IMR-90 (cell line): ENCODE results near the gene PTMS. TPM values are rescaled to one million over a fixed set of nuclear protein-coding genes. Genes with fewer than 3 reads are reported as not detected.

Source experiments
- ATAC-seq: fragments of 200-7000 bp; cut with Tn5 transposase; 2 replicates; pipeline ENCODE4 v1.9.1; 2020; ENCODE audit warnings: low read depth, mild to moderate bottlenecking, moderate library complexity
- BruUV-seq: library from RNA; stranded (reverse); fragments of 400-500 nt; replicated peaks from 2 replicates; lab custom pipeline; 2021; lab: Mats Ljungman, UMichigan
- CTCF ChIA-PET: fragments of 300-600 bp; formaldehyde crosslinking; extraction: SDS; loops from one replicate; lab custom pipeline; 2021; ENCODE audit warnings: antibody characterized with exemption; lab: Yijun Ruan, JAX
- POLR2A ChIA-PET: fragments of 300-600 bp; sonication (Branson Sonifier 250); formaldehyde crosslinking; loops from one replicate; lab custom pipeline; 2022; ENCODE audit warnings: antibody characterized with exemption; ENCODE audit not compliant: unreplicated experiment; lab: Charles Lee
- DNase-seq: peaks from one replicate; pipeline ENCODE4 v3.0.0; 2013
- H2AFZ ChIP-seq: replicated peaks from 2 replicates; pipeline ENCODE3; 2013; ENCODE audit warnings: low read length, mild to moderate bottlenecking; ENCODE audit not compliant: poor library complexity
- H2AK5ac ChIP-seq: 2 replicates; pipeline ENCODE4 v1.6.1; 2013; ENCODE audit warnings: low read depth, low read length, inconsistent platforms
- H2AK9ac ChIP-seq: replicated peaks from 2 replicates; pipeline ENCODE3; 2013; ENCODE audit warnings: mild to moderate bottlenecking, low read depth, low read length, moderate library complexity; ENCODE audit not compliant: poor library complexity
- H2BK120ac ChIP-seq: 2 replicates; pipeline ENCODE4 v1.6.1; 2013; ENCODE audit warnings: low read depth, low read length, inconsistent platforms
- H2BK15ac ChIP-seq: 3 replicates; pipeline ENCODE4 v1.6.1; 2013; ENCODE audit warnings: low read depth, low read length, inconsistent platforms
- H2BK20ac ChIP-seq: 2 replicates; pipeline ENCODE4 v1.6.1; 2013; ENCODE audit warnings: low read depth, mild to moderate bottlenecking, inconsistent platforms, low read length, moderate library complexity
- H2BK5ac ChIP-seq: 2 replicates; pipeline ENCODE4 v1.6.1; 2013; ENCODE audit warnings: mild to moderate bottlenecking, low read depth, low read length, inconsistent platforms; ENCODE audit not compliant: poor library complexity, severe bottlenecking
- H3K14ac ChIP-seq: replicated peaks from 2 replicates; pipeline ENCODE4 v1.6.1; 2013; ENCODE audit warnings: low read depth, low read length, inconsistent platforms
- H3K18ac ChIP-seq: 2 replicates; pipeline ENCODE4 v1.6.1; 2013; ENCODE audit warnings: low read depth, low read length, control low read depth
- H3K23ac ChIP-seq: 2 replicates; pipeline ENCODE4 v1.6.1; 2013; ENCODE audit warnings: low read depth, low read length, inconsistent platforms
- H3K27ac ChIP-seq: 2 replicates; pipeline ENCODE4 v1.5.1; 2013; ENCODE audit warnings: mild to moderate bottlenecking, control low read depth, low read length; ENCODE audit not compliant: insufficient read depth
- H3K27me3 ChIP-seq: 2 replicates; pipeline ENCODE4 v1.6.1; 2013; ENCODE audit warnings: low read length; ENCODE audit not compliant: control insufficient read depth, insufficient read depth
- H3K36me3 ChIP-seq: 2 replicates; pipeline ENCODE4 v1.6.1; 2013; ENCODE audit warnings: low read length, mixed read lengths; ENCODE audit not compliant: control insufficient read depth, insufficient read depth
- H3K4ac ChIP-seq: 2 replicates; pipeline ENCODE4 v1.6.1; 2013; ENCODE audit warnings: low read depth, low read length, inconsistent platforms
- H3K4me1 ChIP-seq: 2 replicates; pipeline ENCODE4 v1.6.1; 2013; ENCODE audit warnings: low read length, mixed read lengths; ENCODE audit not compliant: control insufficient read depth, insufficient read depth
- H3K4me2 ChIP-seq: 2 replicates; pipeline ENCODE4 v1.6.1; 2013; ENCODE audit warnings: low read depth, mild to moderate bottlenecking, control low read depth, low read length, moderate library complexity
- H3K4me3 ChIP-seq: 2 replicates; pipeline ENCODE4 v1.5.1; 2013; ENCODE audit warnings: low read depth, mild to moderate bottlenecking, control low read depth, low read length, moderate library complexity; ENCODE audit not compliant: insufficient read depth
- H3K56ac ChIP-seq: 2 replicates; pipeline ENCODE4 v1.6.1; 2013; ENCODE audit warnings: low read length, inconsistent platforms; ENCODE audit not compliant: insufficient read depth; ENCODE audit errors: extremely low read depth
- H3K79me1 ChIP-seq, 2 experiments: 2 replicates each; pipeline ENCODE4 v1.6.1; 2013; ENCODE audit warnings: low read length in 2 of 2, inconsistent platforms in 1 of 2, low read depth in 1 of 2
- H3K9ac ChIP-seq: 2 replicates; pipeline ENCODE4 v1.6.1; 2013; ENCODE audit warnings: low read depth, low read length, control low read depth
- H3K9me1 ChIP-seq: 2 replicates; pipeline ENCODE4 v1.6.1; 2013; ENCODE audit warnings: low read length, inconsistent platforms; ENCODE audit not compliant: insufficient read depth
- H3K9me3 ChIP-seq: 2 replicates; pipeline ENCODE4 v1.6.1; 2013; ENCODE audit warnings: low read length; ENCODE audit not compliant: control insufficient read depth, insufficient read depth
- H4K20me1 ChIP-seq: 2 replicates; pipeline ENCODE4 v1.6.1; 2013; ENCODE audit warnings: low read length, inconsistent platforms; ENCODE audit not compliant: insufficient read depth
- H4K5ac ChIP-seq: 2 replicates; pipeline ENCODE4 v1.6.1; 2013; ENCODE audit warnings: mild to moderate bottlenecking, low read depth, low read length, control low read depth
- H4K8ac ChIP-seq, 2 experiments: 2 replicates each; pipeline ENCODE4 v1.6.1; 2013; ENCODE audit warnings: low read depth in 2 of 2, low read length in 2 of 2, control low read depth in 1 of 2, inconsistent platforms in 1 of 2
- H4K91ac ChIP-seq: 2 replicates; pipeline ENCODE4 v1.6.1; 2013; ENCODE audit warnings: low read depth, low read length, inconsistent platforms; ENCODE audit not compliant: insufficient read depth
- CEBPB ChIP-seq: IDR thresholded peaks from 2 replicates; pipeline ENCODE4 v1.6.1; 2012; ENCODE audit warnings: low read depth, low read length, improper control_type of control experiment
- CHD1 ChIP-seq: IDR thresholded peaks from 2 replicates; pipeline ENCODE4 v1.6.1; 2012; ENCODE audit warnings: low read depth, low read length, improper control_type of control experiment
- CTCF ChIP-seq: conservative IDR thresholded peaks from 2 replicates; pipeline ENCODE4 v1.5.1; 2012; ENCODE audit warnings: mild to moderate bottlenecking, low read depth, low read length, improper control_type of control experiment
- MAZ ChIP-seq: IDR thresholded peaks from 2 replicates; pipeline ENCODE4 v1.6.1; 2012; ENCODE audit warnings: low read depth, mild to moderate bottlenecking, low read length, improper control_type of control experiment, moderate library complexity, borderline replicate concordance
- RFX5 ChIP-seq: IDR thresholded peaks from 2 replicates; pipeline ENCODE4 v1.8.0; 2012; ENCODE audit warnings: low read depth, mild to moderate bottlenecking, low read length, moderate library complexity
- WGBS, 2 experiments: methylation state at CpG; one replicate each; pipeline versions ENCODE4 v1.1.5 to v1.1.7; 2013; ENCODE audit warnings: missing lambda C conversion rate in 2 of 2; ENCODE audit not compliant: insufficient read length in 1 of 2; ENCODE audit errors: extremely low coverage in 2 of 2; 5-methylcytosine and 5-hydroxymethylcytosine counted together
- dilution Hi-C: fragments of 300-500 bp; cut with HindIII; formaldehyde crosslinking; loops from one replicate; pipeline ENCODE4 v1.14.3; 2018; ENCODE audit warnings: low sequenced_read_pairs; ENCODE audit not compliant: unreplicated experiment
- in situ Hi-C: fragments of 300-500 bp; cut with MboI; formaldehyde crosslinking; loops from 3 replicates; pipeline ENCODE4 v1.14.3; 2019; ENCODE audit warnings: low sequenced_read_pairs, inconsistent platforms, mixed read lengths
- intact Hi-C: fragments of 100-400 bp; cut with micrococcal nuclease; formaldehyde crosslinking; loops from 2 replicates; pipeline ENCODE4 v1.10.0; 2022
- polyA plus RNA-seq, 3 experiments: library from polyadenylated mRNA; depleted of rRNA; stranded (reverse); fragments of >200 nt; gene quantifications; 2 replicates each; pipeline ENCODE4 v1.2.3, GENCODE V29; 2012; ENCODE audit warnings: low replicate concordance in 1 of 3
- total RNA-seq: library from RNA; depleted of rRNA; stranded (reverse); fragments of >200 nt; gene quantifications from 2 replicates; pipeline ENCODE4 v1.2.3, GENCODE V29; 2012

Gene PTMS
- total and polyA plus RNA-seq, 2 of the 4 experiments (the other 2 are of a cell fraction) = 17.2 to 275 TPM

GRCh38 chr12:6764011-6764828 lies 1.9 kb upstream of the PTMS start:
- intact Hi-C loops (loop anchor here (1.0 to 10.0 kb wide), 2 partner anchors 11 to 149 kb away; partner anchors contain the start of gene MLF2), dilution Hi-C loops (no loop called here), in situ Hi-C loops (no loop called here)
- H3K9me1 ChIP-seq = peaks cover 18% of the 10 kb centered on the region
- H3K79me1 ChIP-seq = peaks cover 20 to 53% of the 10 kb centered on the region in 2 experiments
- peak overlapping the region; percentile 57 for H3K4me2 ChIP-seq
- ChIA-PET POLR2A (interaction anchor here (0.6 to 0.8 kb wide), 2 partner anchors 11 to 54 kb away, joined by 3 to 4 read pairs; partner anchors contain the start of gene MLF2), CTCF (interaction anchor here (1.6 to 3.2 kb wide), 2 partner anchors 11 kb away, joined by 9 to 27 read pairs; partner anchors contain the start of gene MLF2)
- H2BK5ac ChIP-seq = peak overlapping the region; percentile 94
- H3K9me3 ChIP-seq = no peaks in the 10 kb centered on the region
- peak overlapping the region; percentile 100 for H4K91ac ChIP-seq
- peak overlapping the region; percentile 99 for H3K4ac ChIP-seq
- H2AK9ac ChIP-seq = peak overlapping the region; percentile 99
- 3% methylated on average over 8 of the region's 16 CpGs; no CpG with 5 or more reads in 1 of the 2 experiments for WGBS, 2 experiments
- peak overlapping the region; percentile 93 for H4K5ac ChIP-seq
- no peaks in the 10 kb centered on the region for H3K36me3 ChIP-seq
- H2BK120ac ChIP-seq = peak overlapping the region; percentile 98
- TF ChIP-seq MAZ (peak; percentile 92), CEBPB (peak; percentile 45; the same call in 1 of the 2 replicates), CTCF (no peak), CHD1 (no peak), RFX5 (peak; percentile 99)
- peak overlapping the region; percentile 84 for H3K18ac ChIP-seq
- peak overlapping the region; percentile 12; the same call in 1 of the 2 replicates for H3K4me3 ChIP-seq
- H3K14ac ChIP-seq = peak overlapping the region; percentile 97
- peaks cover 21% of the 10 kb centered on the region for H3K4me1 ChIP-seq
- H2BK20ac ChIP-seq = peak overlapping the region; percentile 95
- H3K9ac ChIP-seq = peak overlapping the region; percentile 68
- BruUV-seq = no TSS peak
- peak overlapping the region; percentile 90 for H3K56ac ChIP-seq
- peak overlapping the region; percentile 99 for H3K23ac ChIP-seq
- H4K8ac ChIP-seq = peak overlapping the region; percentile 95 to 99
- H4K20me1 ChIP-seq = peaks cover 24% of the 10 kb centered on the region
- peak overlapping the region; percentile 89 for H2AFZ ChIP-seq
- H2BK15ac ChIP-seq = peak overlapping the region; percentile 99
- ATAC-seq (peak; percentile 82), DNase-seq (peak; percentile 99)
- H3K27ac ChIP-seq = peak overlapping the region; percentile 90
- no peaks in the 10 kb centered on the region for H3K27me3 ChIP-seq
- H2AK5ac ChIP-seq = peak overlapping the region; percentile 99
